Measurements from ENCODE around the gene MKNK2.
A peak's percentile ranks its signal among the peaks of the same experiment; 100 is the strongest.
"Not testable (repeated sequence)": the region's sequence is repeated elsewhere in the genome, so short reads cannot be mapped to it uniquely, and the experiment has no call there.

MKNK2 gene

DNA sequence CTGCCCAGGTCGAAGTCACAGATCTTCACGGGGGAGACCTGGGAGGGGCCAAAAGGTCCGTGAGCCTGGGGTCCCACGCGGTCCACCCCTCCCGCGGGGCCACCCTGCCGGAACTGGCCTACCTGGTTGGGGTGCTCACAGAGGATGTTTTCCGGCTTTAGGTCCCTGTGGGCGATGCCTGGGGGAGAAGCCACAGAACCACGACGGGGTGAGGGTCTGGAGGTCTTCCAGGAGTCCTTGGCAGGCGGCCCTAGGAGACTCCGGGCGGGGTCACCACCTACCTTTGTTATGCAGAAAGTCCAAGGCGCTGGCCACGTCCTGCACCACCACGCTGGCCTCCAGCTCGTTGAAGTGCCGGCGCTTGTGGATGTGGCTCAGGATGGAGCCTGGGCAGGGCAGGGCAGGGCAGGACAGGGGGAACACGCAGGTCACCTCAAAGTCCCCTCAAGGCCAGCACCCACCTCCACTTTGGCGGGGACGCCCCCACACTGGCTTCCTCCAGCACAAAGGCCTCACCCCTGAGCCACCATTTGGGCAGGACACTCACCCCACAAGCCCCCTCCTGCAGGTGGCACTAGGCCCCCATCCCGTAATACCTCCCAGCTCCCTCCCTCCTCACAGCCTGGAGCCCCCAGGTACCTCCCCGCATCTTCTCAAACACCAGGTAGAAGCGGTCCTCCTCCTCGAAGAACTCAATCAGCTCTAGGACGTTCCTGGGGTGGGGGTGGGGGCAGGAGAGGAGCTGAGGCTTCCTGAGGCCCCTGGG is 8.4 kb downstream of the MKNK2 start:
- no peak for DNase-seq

DNA sequence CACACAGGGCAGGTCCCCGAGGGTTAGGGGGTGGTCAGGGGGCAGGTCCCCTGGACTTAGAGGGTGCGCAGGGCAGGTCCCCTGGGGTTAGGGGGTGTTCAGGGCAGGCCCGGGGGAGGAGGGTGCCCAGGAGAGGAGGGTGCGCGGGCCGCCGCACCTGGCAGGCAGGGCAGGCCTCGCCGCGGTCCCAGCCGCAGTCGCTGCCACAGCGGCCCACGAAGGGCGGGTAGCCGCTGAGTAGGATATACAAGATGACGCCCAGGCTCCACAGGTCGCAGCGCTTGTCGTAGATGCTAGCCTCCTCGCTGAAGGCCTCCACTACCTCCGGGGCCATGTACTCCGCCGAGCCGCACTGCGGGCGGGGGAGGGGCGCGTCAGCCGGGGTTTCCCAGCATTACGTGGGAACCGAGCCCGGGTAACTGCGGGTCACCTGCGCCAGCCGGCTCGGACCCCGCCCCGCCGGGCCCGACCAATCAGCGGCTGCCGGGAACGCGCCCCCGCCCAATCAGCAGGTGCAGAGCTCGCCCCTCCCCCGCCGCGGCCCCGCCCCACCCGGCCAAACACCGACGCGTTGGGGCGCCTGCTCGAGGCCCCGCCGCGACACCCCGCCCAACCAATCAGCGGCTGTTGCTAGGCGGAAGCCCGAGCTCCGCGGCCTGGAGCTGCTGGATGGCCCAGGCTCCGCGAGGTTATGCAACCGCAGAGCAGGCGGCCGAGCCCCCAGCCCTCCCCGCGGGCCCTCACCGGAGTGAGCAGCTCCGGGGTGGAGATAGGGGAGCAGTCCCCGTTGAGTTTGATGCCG is 9.2 kb downstream of the MKNK2 start:
- DNase-seq, result peak; percentile 100

DNA sequence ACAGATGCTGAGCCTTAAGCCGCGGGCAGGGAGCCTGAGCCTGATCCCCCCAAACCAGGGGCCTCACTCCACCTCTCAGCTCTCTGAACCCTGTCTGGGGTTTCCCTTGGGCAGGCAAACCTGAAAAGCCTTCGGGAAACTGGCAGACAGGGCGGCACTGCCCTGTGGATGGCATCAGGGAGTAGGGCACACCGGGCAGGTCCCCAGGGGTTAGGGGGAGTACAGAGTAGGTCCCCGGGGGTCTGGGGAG is 9.7 kb downstream of the MKNK2 start:
- DNase-seq, result no peak

DNA sequence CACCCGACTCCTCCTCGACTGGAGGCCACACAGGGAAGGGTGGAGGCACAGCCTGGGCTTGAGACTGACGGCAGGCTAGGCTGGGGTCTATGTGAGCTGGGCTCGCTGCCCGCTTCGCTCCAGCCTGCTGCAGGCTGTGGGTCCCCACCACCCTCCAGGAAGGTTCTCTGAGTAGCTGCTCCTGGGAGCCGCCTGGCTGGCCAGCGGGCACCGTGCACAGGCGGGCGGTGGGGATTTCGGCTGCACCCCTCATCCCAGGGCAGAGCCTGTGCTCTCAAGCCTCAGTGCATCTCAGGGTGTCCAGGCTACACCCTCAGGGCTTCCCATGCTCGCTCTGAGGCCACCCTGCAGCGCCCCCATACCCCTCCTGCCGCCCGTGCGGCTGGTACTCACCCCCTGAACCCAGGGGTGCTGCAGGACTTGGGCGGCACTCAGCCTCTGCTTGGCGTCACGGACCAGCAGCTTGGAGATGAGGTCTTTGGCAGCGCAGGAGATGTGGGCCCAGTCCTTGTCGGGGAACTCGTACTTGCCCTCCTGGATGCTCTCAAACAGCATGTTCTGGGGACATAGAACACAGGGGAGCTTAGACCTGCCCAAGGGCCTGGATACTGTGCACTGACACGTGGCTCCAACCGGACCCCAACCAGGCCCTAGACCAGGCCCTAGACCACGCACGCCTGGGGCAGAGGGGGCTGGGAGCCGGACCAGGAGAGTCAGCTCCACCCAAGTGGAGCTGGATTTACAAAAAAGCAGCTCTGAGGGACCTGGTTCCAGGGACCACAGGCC is 10.2 kb downstream of the MKNK2 start:
- DNase-seq, result peak; percentile 2

DNA sequence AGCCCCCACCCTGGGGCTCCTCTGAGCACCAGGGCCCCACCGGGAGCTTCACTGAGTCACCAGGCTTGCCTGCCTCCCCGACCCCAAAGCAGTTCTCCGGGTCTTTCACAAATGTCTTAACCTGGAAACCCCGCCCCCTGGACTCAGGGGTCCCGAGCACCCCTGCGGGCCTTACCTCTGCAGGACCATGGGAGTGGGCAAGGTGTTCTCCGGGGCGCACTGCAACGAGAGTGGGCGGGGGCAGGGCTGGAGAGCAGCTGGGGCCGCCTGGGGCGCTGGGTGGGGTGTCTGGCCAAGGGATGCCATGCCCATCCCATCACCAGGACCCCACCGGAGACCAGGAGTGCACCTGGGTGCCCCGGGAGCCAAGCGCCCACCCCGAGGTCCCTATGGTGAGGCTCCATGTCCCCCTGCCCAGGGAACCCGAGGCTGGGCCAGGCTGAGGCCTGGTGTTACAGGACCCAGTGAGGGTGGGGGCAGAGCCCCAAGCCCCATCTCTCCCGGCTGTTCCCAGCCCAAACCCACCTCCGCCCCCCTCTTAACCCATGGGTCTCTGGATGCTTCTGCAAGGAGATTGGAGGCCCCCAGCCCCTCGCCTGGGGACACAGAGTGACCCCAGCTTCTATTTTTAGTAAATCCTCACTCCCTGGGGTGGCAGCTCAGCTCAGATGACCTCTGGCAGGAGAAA is 10.9 kb downstream of the MKNK2 start:
- DNase-seq, result no peak

DNA sequence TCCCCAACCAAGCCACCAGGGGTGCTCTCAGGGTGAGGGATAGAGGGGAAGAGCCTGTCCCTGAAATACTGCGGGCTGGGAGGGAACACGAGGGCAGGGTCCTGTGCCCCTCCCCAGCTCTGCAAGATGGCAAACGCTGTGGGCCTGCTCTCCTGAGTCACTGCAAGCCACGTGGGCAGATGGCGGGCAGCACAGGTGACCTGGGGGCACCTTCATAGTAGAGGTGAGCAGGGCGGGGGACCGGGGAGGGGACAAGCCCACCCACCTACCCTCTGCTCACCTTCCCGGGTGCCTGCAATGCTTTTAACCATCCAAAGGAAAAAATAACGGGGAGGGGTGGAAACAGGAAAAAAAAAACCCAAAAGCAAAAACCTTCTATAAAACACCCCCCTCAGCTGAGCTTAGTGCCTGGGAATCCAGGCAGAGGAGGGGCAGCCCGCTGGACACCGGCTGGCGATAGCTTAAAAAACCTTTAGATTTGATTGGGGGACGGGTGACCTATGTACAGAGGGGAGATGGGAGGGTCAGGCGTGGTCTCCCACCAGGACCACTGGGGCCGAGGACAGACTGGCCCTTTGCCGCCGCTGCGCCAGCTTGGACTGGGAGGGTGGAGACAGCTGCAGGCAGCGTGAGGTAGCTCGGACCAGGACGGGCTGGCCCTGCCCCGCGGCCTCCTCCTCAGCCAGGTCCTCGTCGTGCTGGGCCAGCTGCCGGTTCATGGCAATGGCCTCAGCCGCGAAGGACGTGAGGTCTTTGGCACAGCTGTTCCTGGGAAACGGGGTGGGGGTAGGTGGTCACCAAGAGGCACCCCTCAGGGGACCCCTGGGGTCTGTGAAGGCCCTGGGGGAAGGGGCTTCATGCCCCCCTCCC is 11.7 kb downstream of the MKNK2 start:
- no peak for DNase-seq

DNA sequence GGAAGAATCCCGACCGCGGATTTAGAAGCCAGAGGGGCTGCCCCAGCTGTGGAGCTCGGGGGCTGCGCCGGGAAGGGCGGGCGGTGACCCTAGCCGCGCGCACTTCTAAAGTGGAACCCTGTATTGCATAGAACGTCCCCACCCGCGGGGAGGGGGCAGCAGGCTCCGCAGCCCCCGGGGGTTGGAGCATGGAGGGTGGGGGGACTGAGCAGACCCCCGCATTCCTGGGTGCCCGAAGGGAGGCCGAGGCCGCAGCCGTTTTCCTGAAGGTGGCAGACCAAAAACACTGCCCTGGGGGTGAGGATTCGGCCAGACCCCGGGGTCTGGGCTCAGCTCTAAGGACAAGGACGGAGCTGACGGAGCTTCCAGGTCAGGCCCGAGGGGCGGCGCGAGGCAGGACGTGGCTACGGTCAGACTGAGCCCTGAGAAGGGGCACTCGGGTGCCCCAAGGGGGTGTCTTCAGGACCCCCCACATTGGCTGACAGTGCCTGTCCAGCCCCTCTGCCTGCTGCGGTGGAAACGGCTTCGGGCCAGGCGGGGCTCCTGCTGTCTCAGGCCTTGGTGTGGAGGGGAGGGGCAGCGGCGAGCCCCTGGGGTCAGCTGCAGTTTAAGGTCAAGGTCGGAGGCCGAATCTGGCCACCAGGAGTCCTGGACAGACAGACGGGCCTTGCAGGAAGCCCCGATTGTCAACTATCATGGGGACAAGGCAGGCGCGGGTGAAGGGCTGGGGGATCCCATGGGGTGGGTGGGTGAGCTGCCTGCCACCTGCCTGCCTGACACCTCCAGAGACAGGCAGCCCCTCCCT is 12.6 kb downstream of the MKNK2 start:
- peak; percentile 10 for DNase-seq

DNA sequence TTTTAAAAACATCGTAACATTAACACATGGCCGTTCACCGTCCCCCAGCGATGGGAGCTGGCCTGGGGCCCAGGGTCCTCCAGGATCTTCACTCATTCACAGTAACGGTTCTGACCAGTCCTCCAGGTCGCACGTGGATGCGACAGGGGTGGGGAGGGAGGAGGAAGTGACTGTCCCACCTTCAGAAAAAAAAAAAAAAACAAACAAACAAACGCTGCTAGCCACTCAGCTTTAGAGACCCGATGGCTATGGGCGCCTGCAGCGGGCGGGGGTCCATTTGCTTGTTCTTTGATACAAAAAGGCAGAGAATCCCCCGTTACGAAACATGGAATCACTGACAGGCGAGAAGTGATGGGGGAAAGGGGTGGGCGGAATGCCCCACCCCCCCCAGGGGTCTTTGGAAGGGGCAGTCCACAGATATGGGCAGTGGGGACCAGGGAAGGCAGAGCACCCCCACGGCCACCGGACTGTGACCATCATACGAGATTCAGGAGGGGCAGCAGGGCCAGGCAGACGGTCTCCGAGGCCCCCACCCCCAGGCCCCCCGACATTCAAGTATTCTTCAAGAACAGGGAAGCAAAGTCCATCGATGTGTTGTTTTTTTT is 13.3 kb downstream of the MKNK2 start:
- DNase-seq, result no peak

DNA sequence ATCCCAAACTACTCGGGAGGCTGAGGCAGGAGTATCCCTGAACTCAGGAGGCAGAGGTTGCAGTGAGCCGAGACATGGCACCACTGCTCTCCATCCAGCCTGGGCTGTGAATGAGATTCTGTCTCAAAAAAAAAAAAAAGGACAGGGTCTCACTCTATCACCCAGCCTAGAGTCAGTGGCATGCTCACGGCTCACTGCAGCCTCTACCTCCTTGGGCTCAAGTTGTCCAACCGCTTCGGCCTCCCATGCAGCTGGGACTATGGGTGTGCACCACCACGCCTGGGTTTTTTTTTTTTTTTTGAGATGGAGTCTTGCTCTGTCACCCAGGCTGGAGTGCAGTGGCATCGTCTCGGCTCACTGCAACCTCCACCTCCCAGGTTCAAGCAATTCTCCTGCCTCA is 14.6 kb downstream of the MKNK2 start:
- no peak for DNase-seq

DNA sequence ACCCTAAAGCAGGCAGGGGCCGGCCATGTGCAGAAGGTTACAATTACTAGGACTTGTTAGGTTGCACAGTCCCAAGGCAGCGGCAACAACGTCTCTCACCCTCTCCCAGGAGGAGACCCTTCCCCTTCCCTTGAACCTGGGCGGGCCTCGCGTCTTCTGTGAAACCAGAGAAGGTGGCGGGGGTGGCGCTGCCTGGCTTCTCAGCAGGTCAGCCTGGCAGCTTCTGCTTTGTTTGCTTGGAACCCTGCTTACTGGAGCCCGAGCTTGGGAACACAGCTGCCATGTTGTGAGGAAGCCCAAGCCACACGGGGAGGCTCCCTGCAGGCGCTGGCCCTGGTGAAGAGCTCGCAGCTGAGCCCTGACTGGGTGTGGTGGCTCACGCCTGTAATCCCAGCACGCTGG is 15.5 kb downstream of the MKNK2 start:
- DNase-seq, result peak; percentile 9

DNA sequence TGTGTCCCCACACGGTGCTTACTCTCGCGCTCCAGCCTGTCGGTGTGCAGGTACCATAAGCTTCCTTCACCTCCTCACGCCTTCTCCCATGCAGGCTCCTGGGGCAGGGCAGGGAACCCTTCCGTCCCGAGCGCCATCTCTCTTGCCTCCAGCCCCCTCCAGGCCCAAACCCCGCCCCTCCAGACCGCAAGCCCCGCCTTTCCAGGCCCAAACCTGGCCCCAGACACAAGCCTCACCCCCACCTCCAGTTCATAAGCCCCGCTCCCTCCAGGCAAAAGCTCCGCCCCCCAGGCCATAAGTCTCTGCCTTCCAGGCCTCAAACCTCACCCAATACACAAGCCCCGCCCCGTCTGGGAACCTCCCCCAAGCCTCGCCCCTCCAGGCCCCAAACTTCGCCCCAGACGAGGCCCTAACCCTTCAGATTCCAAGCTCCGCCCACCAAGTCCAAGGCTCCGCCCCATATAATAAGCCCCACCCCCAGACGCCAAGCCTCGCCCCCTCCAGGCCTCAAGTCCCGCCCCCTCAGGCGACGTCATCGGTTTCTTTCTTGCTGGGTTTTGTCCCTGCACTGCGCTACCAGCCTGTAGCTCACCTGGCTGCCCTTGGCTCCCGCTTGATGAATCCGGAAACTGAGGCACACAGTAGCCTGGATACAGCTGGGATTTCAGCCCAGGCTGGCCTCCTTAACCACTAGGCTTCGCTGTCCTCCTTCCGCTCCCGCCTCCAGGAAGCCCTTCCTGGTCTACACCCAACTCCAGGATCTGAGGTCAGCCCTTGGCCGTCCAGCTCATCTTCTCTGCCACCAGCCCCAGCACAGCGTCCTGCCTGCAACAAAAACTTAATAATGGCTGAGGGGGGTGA is 16.1 kb downstream of the MKNK2 start:
- DNase-seq, result peak; percentile 87

DNA sequence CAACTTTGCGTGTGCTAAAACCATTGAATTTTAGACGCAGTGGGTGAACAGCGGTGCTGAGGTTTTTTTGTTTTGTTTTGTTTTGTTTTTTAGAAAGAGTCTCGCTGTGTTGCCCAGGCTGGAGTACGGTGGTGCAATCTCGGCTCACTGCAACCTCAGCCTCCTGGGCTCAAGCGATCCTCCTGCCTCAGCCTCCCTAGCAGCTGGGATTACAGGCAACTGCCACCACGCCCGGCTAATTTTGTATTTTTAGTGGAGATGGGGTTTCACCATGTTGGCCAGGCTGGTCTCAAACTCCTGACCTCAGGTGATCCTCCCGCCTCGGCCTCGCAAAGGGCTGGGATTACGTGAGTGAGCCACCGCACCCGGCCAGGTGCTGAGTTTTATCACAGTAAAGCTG is 16.8 kb downstream of the MKNK2 start:
- DNase-seq, result not testable (repeated sequence)

DNA sequence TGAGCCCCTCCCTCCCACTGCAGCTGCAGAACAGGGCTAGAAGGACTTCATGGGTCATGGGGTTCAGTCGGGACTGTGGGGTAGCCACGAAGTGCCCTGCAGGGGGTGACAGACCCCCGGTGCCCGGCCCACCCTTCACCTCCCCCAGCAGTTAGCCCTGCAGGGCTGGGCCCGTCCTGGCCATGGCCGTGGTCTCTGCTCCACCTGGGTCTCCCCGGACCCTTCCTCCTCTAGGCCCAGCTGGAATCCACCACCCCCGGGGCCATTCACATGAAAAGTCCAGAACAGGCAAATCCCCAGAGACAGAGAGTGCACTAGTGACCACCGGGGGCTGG is 17.3 kb downstream of the MKNK2 start:
- no peak for DNase-seq

DNA sequence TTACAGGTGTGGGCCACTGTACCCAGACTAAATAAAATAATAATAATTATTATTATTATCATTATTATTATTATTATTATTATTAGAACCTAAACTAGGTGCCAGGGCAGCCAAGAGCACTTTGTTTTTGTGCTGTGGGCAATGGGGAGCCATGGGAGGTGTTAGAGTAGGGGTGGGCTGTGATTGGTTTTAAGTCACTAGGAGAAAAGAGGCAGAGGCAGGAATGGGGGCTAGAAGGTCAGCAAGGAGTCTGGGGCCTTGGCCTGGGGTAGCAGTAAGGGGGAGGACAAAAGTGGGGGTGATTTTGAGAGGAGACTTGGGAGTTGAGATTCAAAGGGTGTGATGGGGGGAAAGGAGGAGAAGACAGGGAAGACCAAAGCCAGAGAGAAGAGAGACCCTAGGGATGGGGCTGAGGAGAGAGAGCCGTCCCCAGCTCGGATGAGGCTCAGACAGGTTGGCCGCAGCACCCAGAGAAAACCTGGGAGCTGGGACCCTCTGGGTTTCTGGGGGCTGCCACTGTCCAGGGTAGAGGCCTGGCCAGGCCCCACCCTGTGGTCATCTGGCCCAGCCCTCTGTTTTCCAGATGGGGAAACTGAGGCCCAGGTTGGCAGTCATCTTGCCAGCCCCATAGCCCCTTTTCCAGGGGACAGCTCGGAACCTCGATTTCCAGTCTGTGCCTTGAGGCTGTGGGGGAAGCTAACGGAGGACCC is 17.8 kb downstream of the MKNK2 start:
- DNase-seq, result no peak

DNA sequence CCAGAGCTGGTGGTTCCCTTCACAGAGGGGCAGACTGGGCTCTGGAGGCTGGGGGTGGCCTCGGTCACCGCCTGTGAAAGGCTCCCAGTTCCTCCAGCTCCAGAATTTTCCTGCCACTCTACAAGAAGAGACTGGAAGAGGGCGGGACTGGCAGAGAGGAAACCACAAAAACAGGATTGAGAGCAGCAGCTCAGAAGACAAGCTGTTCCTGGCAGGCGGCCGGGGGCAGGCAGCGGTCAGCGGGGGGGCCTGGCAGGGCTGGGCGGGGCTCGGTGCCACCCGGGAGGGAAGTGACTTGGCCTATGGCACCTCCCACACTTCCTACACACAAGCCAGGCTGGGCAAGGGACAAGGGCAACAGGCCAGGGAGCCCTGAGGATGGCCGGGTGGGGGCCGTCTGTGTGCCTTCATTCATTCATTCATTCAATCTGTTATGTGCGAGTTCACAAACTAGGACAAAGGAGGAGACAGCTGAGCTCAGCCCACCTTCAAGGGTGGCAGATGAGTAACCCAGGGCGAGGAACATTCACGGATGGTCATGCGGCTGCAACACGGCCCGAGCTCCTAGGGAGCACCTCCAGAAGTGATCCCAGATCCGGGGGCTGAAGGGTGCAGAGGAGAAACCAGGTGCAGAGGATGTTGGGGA is 18.6 kb downstream of the MKNK2 start:
- DNase-seq, result peak; percentile 51

DNA sequence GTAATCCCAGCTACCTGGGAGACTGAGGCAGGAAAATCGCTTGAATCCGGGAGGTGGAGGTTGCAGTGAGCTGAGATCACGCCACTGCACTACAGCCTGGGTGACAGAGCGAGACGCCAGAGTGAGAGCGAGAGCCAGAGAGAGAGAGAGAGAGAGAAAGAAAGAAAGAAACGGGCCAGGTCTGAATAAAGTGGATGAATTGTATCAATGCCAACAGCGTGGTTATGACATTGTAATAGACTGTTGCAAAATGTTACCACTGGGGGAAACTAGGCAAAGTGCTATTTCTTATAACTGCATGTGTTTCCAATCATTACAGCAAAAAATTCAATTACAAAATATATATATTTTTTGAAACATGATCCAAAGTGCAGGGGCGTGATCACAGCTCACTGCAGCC is 23.7 kb downstream of the MKNK2 start:
- DNase-seq, result no peak

DNA sequence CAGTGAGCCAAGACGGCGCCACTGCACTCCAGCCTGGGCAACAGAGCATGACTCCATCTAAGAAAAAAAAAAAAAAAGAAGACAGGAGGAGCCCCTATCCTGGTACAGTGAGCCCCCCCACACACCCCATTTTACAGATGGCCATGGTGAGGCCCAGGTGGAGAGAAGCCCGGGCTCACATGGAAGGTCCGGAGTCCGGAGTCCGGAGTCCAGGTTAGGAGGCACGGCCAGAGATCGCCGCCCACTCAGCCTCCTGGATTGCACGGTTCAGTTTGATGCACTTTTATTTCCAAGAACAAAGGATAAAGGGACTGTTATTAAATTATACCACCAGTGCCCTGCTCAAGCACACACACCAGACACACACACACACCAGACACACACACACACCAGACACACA is 24.3 kb downstream of the MKNK2 start:
- no peak for DNase-seq

DNA sequence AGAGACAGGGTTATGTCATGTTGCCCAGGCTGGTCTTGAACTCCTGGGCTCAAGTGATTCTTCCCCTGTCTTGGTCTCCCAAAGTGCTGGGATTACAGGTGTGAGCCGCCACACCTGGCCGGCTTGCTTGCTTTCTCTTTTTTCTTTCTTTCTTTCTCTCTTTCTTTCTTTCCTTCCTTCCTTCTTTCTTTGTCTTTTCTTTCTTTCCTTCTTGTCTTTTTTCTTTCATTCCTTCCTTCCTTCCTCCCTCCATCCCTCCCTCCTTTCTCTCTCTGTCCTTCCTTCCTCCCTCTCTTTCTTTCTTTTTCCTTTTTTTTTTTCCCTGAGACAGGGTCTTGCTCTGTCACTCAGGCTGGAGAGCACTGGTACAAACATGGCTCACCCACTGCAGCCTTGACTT is 28.8 kb downstream of the MKNK2 start:
- DNase-seq, result no peak
